Activated T-cell treated with anti-CD3 and anti-CD28 coated beads, Interleukin-2, amount 50 U/mL, for 72 hours (primary cell): Measurements from ENCODE around the gene FUT9. TPM values are rescaled to one million over a fixed set of nuclear protein-coding genes. Genes with fewer than 3 reads are reported as not detected.
A peak's percentile ranks its signal among the peaks of the same experiment; 100 is the strongest.

Experiments
- ATAC-seq, 2 donors: fragments of 150-1000 bp; cut with Tn5 transposase; replicated peaks in 1 of 2; 2 replicates each; pipeline ENCODE4 v1.10.0; 2021; ENCODE audit warnings: moderate library complexity in 2 of 2, mild to moderate bottlenecking in 1 of 2
- DNase-seq, 2 donors: peaks; one replicate each; pipeline ENCODE4 v3.0.0; 2021 to 2022; ENCODE audit warnings: mixed read lengths in 1 of 2
- H3K27ac Mint-ChIP-seq: one replicate; pipeline ENCODE4 v1.8.0; 2022; ENCODE audit warnings: mild to moderate bottlenecking, moderate library complexity, mixed read lengths
- H3K27me3 Mint-ChIP-seq: one replicate; pipeline ENCODE4 v1.8.0; 2022; ENCODE audit warnings: low read depth, mixed read lengths
- H3K36me3 Mint-ChIP-seq, 2 donors: one replicate each; pipeline ENCODE4 v1.8.0; 2022; ENCODE audit warnings: mixed read lengths in 2 of 2, mild to moderate bottlenecking in 1 of 2; ENCODE audit not compliant: insufficient read depth in 2 of 2
- H3K4me1 Mint-ChIP-seq: one replicate; pipeline ENCODE4 v1.8.0; 2022; ENCODE audit warnings: low read depth, mixed read lengths
- H3K4me3 Mint-ChIP-seq, 2 donors: one replicate each; pipeline ENCODE4 v1.8.0; 2022; ENCODE audit warnings: mild to moderate bottlenecking in 2 of 2, mixed read lengths in 2 of 2, moderate library complexity in 2 of 2
- H3K9me3 Mint-ChIP-seq, 2 donors: one replicate each; pipeline ENCODE4 v1.8.0; 2022; ENCODE audit warnings: mixed read lengths in 2 of 2
- total RNA-seq, 2 donors: library from RNA; stranded (reverse); gene quantifications; one replicate each; pipeline ENCODE4 v1.2.3, GENCODE V29; 2022

Gene FUT9
- total RNA-seq, 2 donors from 2014 or later: not detected

GRCh38 chr6:96089173-96089572 lies 73.4 kb downstream of the FUT9 start:
- H3K9me3 Mint-ChIP-seq: peaks cover 0 to 1% of the 10 kb centered on the region in 2 donors
- no peaks in the 10 kb centered on the region for H3K27me3 Mint-ChIP-seq
- H3K27ac Mint-ChIP-seq: no peak overlapping the region
- no peaks in the 10 kb centered on the region for H3K36me3 Mint-ChIP-seq
- DNase-seq (no peak), ATAC-seq (no peak)
- no peak overlapping the region for H3K4me3 Mint-ChIP-seq
- H3K4me1 Mint-ChIP-seq: no peaks in the 10 kb centered on the region

GRCh38 chr6:96094077-96094476 lies 78.3 kb downstream of the FUT9 start:
- Mint-ChIP-seq H3K9me3 (no peaks in the 10 kb centered on the region), H3K27ac (no peak overlapping the region), H3K4me1 (no peaks in the 10 kb centered on the region), H3K27me3 (no peaks in the 10 kb centered on the region), H3K36me3 (no peaks in the 10 kb centered on the region), H3K4me3 (no peak overlapping the region)
- no peak for DNase-seq
- no peak for ATAC-seq

GRCh38 chr6:96099069-96099468 lies 83.3 kb downstream of the FUT9 start:
- no peak for DNase-seq
- no peak overlapping the region for H3K4me3 Mint-ChIP-seq
- H3K27me3 Mint-ChIP-seq: no peaks in the 10 kb centered on the region
- no peak overlapping the region for H3K27ac Mint-ChIP-seq
- ATAC-seq: no peak
- no peaks in the 10 kb centered on the region for H3K4me1 Mint-ChIP-seq
- no peaks in the 10 kb centered on the region for H3K36me3 Mint-ChIP-seq
- H3K9me3 Mint-ChIP-seq: no peaks in the 10 kb centered on the region

- Mint-ChIP-seq H3K4me1 (no peaks in the 10 kb centered on the region), H3K27me3 (no peaks in the 10 kb centered on the region), H3K36me3 (no peaks in the 10 kb centered on the region), H3K9me3 (no peaks in the 10 kb centered on the region), H3K27ac (no peak overlapping the region), H3K4me3 (no peak overlapping the region)
- DNase-seq: no peak
- ATAC-seq: no peak
Observed at GRCh38 chr6:96101564-96101963, 85.8 kb downstream of the FUT9 start.

- Mint-ChIP-seq H3K27ac (no peak overlapping the region), H3K9me3 (no peaks in the 10 kb centered on the region)
Observed at GRCh38 chr6:96104910-96105309, 89.1 kb downstream of the FUT9 start.

GRCh38 chr6:96110878-96111277 lies 95.1 kb downstream of the FUT9 start:
- Mint-ChIP-seq H3K4me3 (no peak overlapping the region), H3K4me1 (no peaks in the 10 kb centered on the region), H3K27ac (no peak overlapping the region), H3K9me3 (no peaks in the 10 kb centered on the region), H3K27me3 (no peaks in the 10 kb centered on the region), H3K36me3 (no peaks in the 10 kb centered on the region)
- ATAC-seq: no peak
- DNase-seq: no peak

More at GRCh38 chr6:96104910-96105309, 89.1 kb downstream of the FUT9 start:
- Mint-ChIP-seq H3K36me3 (no peaks in the 10 kb centered on the region), H3K4me3 (no peak overlapping the region), H3K27me3 (no peaks in the 10 kb centered on the region), H3K4me1 (no peaks in the 10 kb centered on the region)
- no peak for ATAC-seq
- no peak for DNase-seq

- DNase-seq (peak in 1 of 2 donors; percentile 3), ATAC-seq (no peak)
- Mint-ChIP-seq H3K27ac (peak overlapping the region; percentile 3), H3K4me1 (no peaks in the 10 kb centered on the region), H3K27me3 (no peaks in the 10 kb centered on the region), H3K4me3 (no peak overlapping the region), H3K36me3 (no peaks in the 10 kb centered on the region), H3K9me3 (peaks cover 0 to 2% of the 10 kb centered on the region in 2 donors)
Observed at GRCh38 chr6:96116674-96117073, 100.9 kb downstream of the FUT9 start.

GRCh38 chr6:96124778-96125177 lies 109.0 kb downstream of the FUT9 start:
- Mint-ChIP-seq H3K27me3 (no peaks in the 10 kb centered on the region), H3K36me3 (no peaks in the 10 kb centered on the region), H3K9me3 (peaks cover 0 to 6% of the 10 kb centered on the region in 2 donors), H3K27ac (no peak overlapping the region), H3K4me3 (no peak overlapping the region), H3K4me1 (no peaks in the 10 kb centered on the region)
- no peak for ATAC-seq
- no peak for DNase-seq

GRCh38 chr6:96138406-96138805 lies 122.6 kb downstream of the FUT9 start:
- Mint-ChIP-seq H3K4me1 (no peaks in the 10 kb centered on the region), H3K9me3 (peaks cover 0 to 3% of the 10 kb centered on the region in 2 donors), H3K27ac (no peak overlapping the region), H3K36me3 (no peaks in the 10 kb centered on the region), H3K27me3 (no peaks in the 10 kb centered on the region), H3K4me3 (no peak overlapping the region)
- DNase-seq: no peak
- ATAC-seq: no peak

GRCh38 chr6:96142142-96142541 lies 126.4 kb downstream of the FUT9 start:
- Mint-ChIP-seq H3K9me3 (peaks cover 3% of the 10 kb centered on the region in 2 donors), H3K4me3 (no peak overlapping the region), H3K27me3 (no peaks in the 10 kb centered on the region), H3K4me1 (no peaks in the 10 kb centered on the region), H3K36me3 (no peaks in the 10 kb centered on the region), H3K27ac (no peak overlapping the region)
- DNase-seq (no peak), ATAC-seq (no peak)

GRCh38 chr6:96150431-96150830 lies 134.7 kb downstream of the FUT9 start:
- Mint-ChIP-seq H3K4me3 (no peak overlapping the region), H3K27ac (no peak overlapping the region), H3K27me3 (no peaks in the 10 kb centered on the region), H3K36me3 (no peaks in the 10 kb centered on the region), H3K9me3 (no peaks in the 10 kb centered on the region), H3K4me1 (no peaks in the 10 kb centered on the region)
- no peak for DNase-seq
- ATAC-seq: no peak

GRCh38 chr6:96151707-96152106 lies 135.9 kb downstream of the FUT9 start:
- ATAC-seq (no peak), DNase-seq (no peak)
- H3K4me1 Mint-ChIP-seq: no peaks in the 10 kb centered on the region
- no peaks in the 10 kb centered on the region for H3K36me3 Mint-ChIP-seq
- H3K27ac Mint-ChIP-seq: no peak overlapping the region
- no peaks in the 10 kb centered on the region for H3K27me3 Mint-ChIP-seq
- no peaks in the 10 kb centered on the region for H3K9me3 Mint-ChIP-seq
- no peak overlapping the region for H3K4me3 Mint-ChIP-seq

- Mint-ChIP-seq H3K36me3 (no peaks in the 10 kb centered on the region), H3K9me3 (no peaks in the 10 kb centered on the region), H3K27ac (no peak overlapping the region), H3K4me3 (no peak overlapping the region), H3K27me3 (no peaks in the 10 kb centered on the region), H3K4me1 (no peaks in the 10 kb centered on the region)
- DNase-seq (no peak), ATAC-seq (no peak)
Observed at GRCh38 chr6:96152114-96152708, 136.4 kb downstream of the FUT9 start.

- H3K27me3 Mint-ChIP-seq: no peaks in the 10 kb centered on the region
- no peak overlapping the region for H3K4me3 Mint-ChIP-seq
- DNase-seq (no peak), ATAC-seq (peak in 1 of 2 donors; percentile 49)
- no peaks in the 10 kb centered on the region for H3K4me1 Mint-ChIP-seq
- H3K36me3 Mint-ChIP-seq: no peaks in the 10 kb centered on the region
- H3K9me3 Mint-ChIP-seq: no peaks in the 10 kb centered on the region
- no peak overlapping the region for H3K27ac Mint-ChIP-seq
Observed at GRCh38 chr6:96153775-96154174, 138.0 kb downstream of the FUT9 start.
